ENCODE data around the gene PSMG3.
"Not testable (repeated sequence)": the region's sequence is repeated elsewhere in the genome, so short reads cannot be mapped to it uniquely, and the experiment has no call there.

The PSMG3 gene

GRCh38 chr7:1523208-1523607 lies 46.6 kb downstream of the PSMG3 start:
- TF ChIP-seq CTCF (conservative IDR thresholded peaks at IDR 0.05; ENCODE audit: low read length): no peak
- no peak for DNase-seq (ENCODE audit: low read depth)
- no peak overlapping the region for H3K4me3 ChIP-seq (ENCODE audit: low read length)

- DNase-seq (ENCODE audit: low read depth): no peak
- TF ChIP-seq CTCF (conservative IDR thresholded peaks at IDR 0.05; ENCODE audit: low read length): no peak
- no peak overlapping the region for H3K4me3 ChIP-seq (ENCODE audit: low read length)
These were observed 48.4 kb downstream of the PSMG3 start for GRCh38 chr7:1521456-1521855.

GRCh38 chr7:1520539-1521234 lies 49.1 kb downstream of the PSMG3 start:
- H3K4me3 ChIP-seq (ENCODE audit: low read length): no peak overlapping the region
- no peak for DNase-seq (ENCODE audit: low read depth)
- no peak for TF ChIP-seq CTCF (conservative IDR thresholded peaks at IDR 0.05; ENCODE audit: low read length)

GRCh38 chr7:1519322-1519922 lies 50.4 kb downstream of the PSMG3 start:
- H3K4me3 ChIP-seq (ENCODE audit: low read length); DNase-seq (ENCODE audit: low read depth): not testable (repeated sequence)

Data from AG10803 (cell line).